Progenitor cell of endocrine pancreas (in vitro differentiated cells): ENCODE data around the gene CLEC16A. TPM values are rescaled to one million over a fixed set of nuclear protein-coding genes. Genes with fewer than 3 reads are reported as not detected.

ENCODE experiments used
- DNase-seq: peaks from one replicate; pipeline ENCODE4 v3.0.0; 2021; ENCODE audit warnings: low spot score; ENCODE audit not compliant: unreplicated experiment
- H3K27ac Mint-ChIP-seq: 2 replicates; pipeline ENCODE4 v1.8.0; 2021; ENCODE audit warnings: mild to moderate bottlenecking, moderate library complexity, mixed read lengths
- H3K27me3 Mint-ChIP-seq: 2 replicates; pipeline ENCODE4 v1.8.0; 2021; ENCODE audit warnings: mixed read lengths
- H3K36me3 Mint-ChIP-seq: 2 replicates; pipeline ENCODE4 v1.8.0; 2022; ENCODE audit warnings: mixed read lengths; ENCODE audit not compliant: insufficient read depth
- H3K4me1 Mint-ChIP-seq: 2 replicates; pipeline ENCODE4 v1.8.0; 2021; ENCODE audit warnings: low read depth, mixed read lengths
- H3K4me3 Mint-ChIP-seq: 2 replicates; pipeline ENCODE4 v1.8.0; 2021; ENCODE audit warnings: low read depth, mild to moderate bottlenecking, moderate library complexity, mixed read lengths
- H3K9me3 Mint-ChIP-seq: 2 replicates; pipeline ENCODE4 v1.8.0; 2021; ENCODE audit warnings: low read depth, mixed read lengths
- CTCF ChIP-seq: fragments of 200-600 bp; sonication (generic); IDR thresholded peaks from one replicate; pipeline ENCODE4 v1.5.0; 2021; ENCODE audit warnings: antibody characterized with exemption, mild to moderate bottlenecking; ENCODE audit not compliant: unreplicated experiment
- total RNA-seq: library from RNA; stranded (reverse); gene quantifications from 2 replicates; pipeline ENCODE4 v1.2.1, GENCODE V29; 2021

Gene CLEC16A
- total RNA-seq, 1 donor from 2014 or later, result 34.3 TPM

DNA sequence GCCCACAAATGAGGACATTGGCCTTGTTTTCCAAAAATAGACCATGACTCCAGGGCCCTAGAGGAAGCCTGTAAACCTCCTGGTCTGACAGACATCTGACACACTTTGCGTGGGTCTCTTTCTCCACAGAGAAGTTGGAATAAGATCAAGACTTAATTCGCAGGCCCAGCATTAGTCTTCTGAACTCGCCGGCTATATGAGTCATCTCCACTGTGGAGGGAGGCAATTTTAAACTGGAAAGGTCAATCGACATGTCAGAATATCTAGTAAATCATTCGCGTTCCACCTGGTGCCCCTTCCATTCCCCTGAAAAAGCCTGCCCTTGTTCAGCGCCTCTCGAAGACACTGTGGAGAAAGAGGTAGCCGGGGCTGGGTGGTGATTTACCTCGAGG, 140.1 kb downstream of the CLEC16A start:
- H3K9me3 Mint-ChIP-seq, result no peaks in the 10 kb centered on the region
- no peak overlapping the region for H3K4me3 Mint-ChIP-seq
- no peak for DNase-seq
- H3K4me1 Mint-ChIP-seq, result peaks cover 3% of the 10 kb centered on the region
- H3K27me3 Mint-ChIP-seq, result no peaks in the 10 kb centered on the region
- H3K36me3 Mint-ChIP-seq, result peaks cover 2% of the 10 kb centered on the region
- no peak for TF ChIP-seq CTCF
- H3K27ac Mint-ChIP-seq, result no peak overlapping the region

- peaks cover 2% of the 10 kb centered on the region for H3K4me1 Mint-ChIP-seq
- H3K27me3 Mint-ChIP-seq, result no peaks in the 10 kb centered on the region
- no peaks in the 10 kb centered on the region for H3K9me3 Mint-ChIP-seq
- H3K27ac Mint-ChIP-seq, result no peak overlapping the region
- TF ChIP-seq CTCF, result no peak
- DNase-seq, result no peak
- H3K4me3 Mint-ChIP-seq, result no peak overlapping the region
- peaks cover 2% of the 10 kb centered on the region for H3K36me3 Mint-ChIP-seq
These were observed 140.6 kb downstream of the CLEC16A start for GRCh38 chr16:11084876-11085485.

DNA sequence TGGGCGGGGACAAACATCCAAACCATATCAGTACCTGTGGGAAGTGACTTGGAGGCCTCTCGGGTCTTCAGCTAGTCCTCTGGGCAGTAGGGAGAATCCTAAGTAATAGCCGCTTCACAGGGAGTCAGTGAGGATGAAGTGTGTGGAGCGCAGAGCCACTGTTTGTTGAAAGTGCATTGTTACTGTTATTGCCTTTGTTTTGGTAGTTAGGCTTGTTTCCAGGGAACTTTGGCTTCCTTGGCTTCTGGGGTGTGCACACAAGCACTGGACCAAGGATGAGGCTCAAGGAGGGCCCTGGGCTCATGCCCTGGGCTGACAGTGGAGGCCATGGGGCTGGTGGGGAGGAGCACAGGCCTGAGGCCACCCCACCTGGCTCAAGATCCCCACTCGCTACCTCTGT, 141.6 kb downstream of the CLEC16A start:
- TF ChIP-seq CTCF, result no peak
- Mint-ChIP-seq H3K36me3 (peaks cover 2% of the 10 kb centered on the region), H3K9me3 (no peaks in the 10 kb centered on the region), H3K27me3 (no peaks in the 10 kb centered on the region), H3K4me3 (no peak overlapping the region), H3K27ac (no peak overlapping the region), H3K4me1 (peaks cover 2% of the 10 kb centered on the region)
- no peak for DNase-seq

DNA sequence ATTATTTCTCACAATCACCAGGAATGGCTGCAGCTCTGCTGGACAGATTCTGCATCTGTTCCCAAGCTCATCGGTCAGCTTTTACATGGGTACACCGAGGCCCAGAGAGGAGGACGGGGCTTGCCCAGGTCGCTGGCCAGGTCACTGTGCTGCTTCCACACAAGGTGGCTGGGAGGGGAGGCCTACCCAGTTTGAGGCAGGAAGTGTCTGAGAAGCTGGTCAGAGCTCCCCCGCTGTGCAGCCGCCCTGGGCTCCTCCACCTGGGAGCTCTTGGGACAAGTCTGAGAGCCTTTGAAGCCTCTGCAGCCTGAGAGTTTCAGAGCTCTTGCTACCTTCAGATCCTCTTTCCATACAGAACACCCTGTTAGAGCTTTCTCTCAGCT, 143.3 kb downstream of the CLEC16A start:
- DNase-seq, result no peak
- H3K9me3 Mint-ChIP-seq, result no peaks in the 10 kb centered on the region
- no peaks in the 10 kb centered on the region for H3K27me3 Mint-ChIP-seq
- no peaks in the 10 kb centered on the region for H3K36me3 Mint-ChIP-seq
- peaks cover 2% of the 10 kb centered on the region for H3K4me1 Mint-ChIP-seq
- H3K4me3 Mint-ChIP-seq, result no peak overlapping the region
- no peak for TF ChIP-seq CTCF
- H3K27ac Mint-ChIP-seq, result no peak overlapping the region

GRCh38 chr16:11088074-11088730, 143.8 kb downstream of the CLEC16A start:
- Mint-ChIP-seq H3K9me3 (no peaks in the 10 kb centered on the region), H3K4me1 (peaks cover 2% of the 10 kb centered on the region), H3K4me3 (no peak overlapping the region), H3K36me3 (no peaks in the 10 kb centered on the region), H3K27me3 (no peaks in the 10 kb centered on the region), H3K27ac (no peak overlapping the region)
- no peak for DNase-seq
- no peak for TF ChIP-seq CTCF
